PFSK-1 (cell line): ENCODE measurements around the gene MTFMT.

ENCODE experiments used
- FOXP2 ChIP-seq: optimal IDR thresholded peaks from 2 replicates; pipeline ENCODE3; 2011; ENCODE audit warnings: borderline replicate concordance, control low read depth, inconsistent platforms; ENCODE audit not compliant: insufficient read depth; ENCODE audit errors: extremely low read length, extremely low read depth
- POLR2AphosphoS5 ChIP-seq: IDR thresholded peaks from 2 replicates; pipeline ENCODE4 v1.6.1; 2012; ENCODE audit warnings: low read depth, mild to moderate bottlenecking, control low read depth, low read length, moderate library complexity
- SIN3A ChIP-seq: IDR thresholded peaks from 2 replicates; pipeline ENCODE4 v1.6.1; 2012; ENCODE audit warnings: mild to moderate bottlenecking, low read length, moderate library complexity, borderline replicate concordance; ENCODE audit not compliant: insufficient read depth
- TAF1 ChIP-seq: IDR thresholded peaks from 2 replicates; pipeline ENCODE4 v1.6.1; 2012; ENCODE audit warnings: low read length, control low read depth, borderline replicate concordance; ENCODE audit not compliant: insufficient read depth
- TF ChIP-seq, protein P1 (sequence below), 2 experiments: IDR thresholded peaks; 2 replicates each; pipeline versions ENCODE4 v1.6.1 to v1.8.0; 2011 to 2012; ENCODE audit warnings: low read depth in 2 of 2, low read length in 2 of 2, control low read depth in 1 of 2, inconsistent platforms in 1 of 2, mild to moderate bottlenecking in 1 of 2, moderate library complexity in 1 of 2; ENCODE audit not compliant: insufficient read depth in 1 of 2

Gene MTFMT

GRCh38 chr15:65058394-65059368, 29.2 kb upstream of the MTFMT start:
- TF ChIP-seq FOXP2 (no peak), POLR2AphosphoS5 (no peak), SIN3A (no peak), TAF1 (no peak)
- TF ChIP-seq, protein P1, sequence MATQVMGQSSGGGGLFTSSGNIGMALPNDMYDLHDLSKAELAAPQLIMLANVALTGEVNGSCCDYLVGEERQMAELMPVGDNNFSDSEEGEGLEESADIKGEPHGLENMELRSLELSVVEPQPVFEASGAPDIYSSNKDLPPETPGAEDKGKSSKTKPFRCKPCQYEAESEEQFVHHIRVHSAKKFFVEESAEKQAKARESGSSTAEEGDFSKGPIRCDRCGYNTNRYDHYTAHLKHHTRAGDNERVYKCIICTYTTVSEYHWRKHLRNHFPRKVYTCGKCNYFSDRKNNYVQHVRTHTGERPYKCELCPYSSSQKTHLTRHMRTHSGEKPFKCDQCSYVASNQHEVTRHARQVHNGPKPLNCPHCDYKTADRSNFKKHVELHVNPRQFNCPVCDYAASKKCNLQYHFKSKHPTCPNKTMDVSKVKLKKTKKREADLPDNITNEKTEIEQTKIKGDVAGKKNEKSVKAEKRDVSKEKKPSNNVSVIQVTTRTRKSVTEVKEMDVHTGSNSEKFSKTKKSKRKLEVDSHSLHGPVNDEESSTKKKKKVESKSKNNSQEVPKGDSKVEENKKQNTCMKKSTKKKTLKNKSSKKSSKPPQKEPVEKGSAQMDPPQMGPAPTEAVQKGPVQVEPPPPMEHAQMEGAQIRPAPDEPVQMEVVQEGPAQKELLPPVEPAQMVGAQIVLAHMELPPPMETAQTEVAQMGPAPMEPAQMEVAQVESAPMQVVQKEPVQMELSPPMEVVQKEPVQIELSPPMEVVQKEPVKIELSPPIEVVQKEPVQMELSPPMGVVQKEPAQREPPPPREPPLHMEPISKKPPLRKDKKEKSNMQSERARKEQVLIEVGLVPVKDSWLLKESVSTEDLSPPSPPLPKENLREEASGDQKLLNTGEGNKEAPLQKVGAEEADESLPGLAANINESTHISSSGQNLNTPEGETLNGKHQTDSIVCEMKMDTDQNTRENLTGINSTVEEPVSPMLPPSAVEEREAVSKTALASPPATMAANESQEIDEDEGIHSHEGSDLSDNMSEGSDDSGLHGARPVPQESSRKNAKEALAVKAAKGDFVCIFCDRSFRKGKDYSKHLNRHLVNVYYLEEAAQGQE (IDR thresholded peaks at IDR 0.05; ENCODE audit: insufficient read depth in 1 of 2, low read depth in 2 of 2, low read length in 2 of 2), result no peak

DNA sequence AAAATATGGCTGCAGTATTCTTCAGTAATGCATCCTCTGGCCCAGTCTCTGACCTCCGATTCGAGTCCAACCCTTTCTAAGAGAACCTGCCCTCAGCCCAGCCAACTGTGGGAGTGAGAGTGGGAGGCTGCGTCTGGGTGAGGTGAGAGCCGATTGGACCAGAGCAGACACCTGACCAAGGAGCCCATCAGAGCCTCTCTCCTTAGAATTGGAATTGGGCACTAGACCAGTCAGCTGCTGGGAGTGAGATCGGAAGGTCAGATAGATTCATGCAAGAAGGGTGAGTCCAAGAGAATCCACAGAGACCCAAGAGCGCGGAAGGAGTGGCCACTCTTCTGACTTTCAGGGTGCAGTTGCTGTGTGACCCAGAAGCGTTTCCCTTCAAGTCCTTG, 28.1 kb upstream of the MTFMT start:
- no peak for TF ChIP-seq SIN3A
- no peak for TF ChIP-seq TAF1
- TF ChIP-seq FOXP2, result no peak
- TF ChIP-seq, protein P1 (IDR thresholded peaks at IDR 0.05; ENCODE audit: insufficient read depth in 1 of 2, low read depth in 2 of 2, low read length in 2 of 2), result no peak
- TF ChIP-seq POLR2AphosphoS5, result no peak

DNA sequence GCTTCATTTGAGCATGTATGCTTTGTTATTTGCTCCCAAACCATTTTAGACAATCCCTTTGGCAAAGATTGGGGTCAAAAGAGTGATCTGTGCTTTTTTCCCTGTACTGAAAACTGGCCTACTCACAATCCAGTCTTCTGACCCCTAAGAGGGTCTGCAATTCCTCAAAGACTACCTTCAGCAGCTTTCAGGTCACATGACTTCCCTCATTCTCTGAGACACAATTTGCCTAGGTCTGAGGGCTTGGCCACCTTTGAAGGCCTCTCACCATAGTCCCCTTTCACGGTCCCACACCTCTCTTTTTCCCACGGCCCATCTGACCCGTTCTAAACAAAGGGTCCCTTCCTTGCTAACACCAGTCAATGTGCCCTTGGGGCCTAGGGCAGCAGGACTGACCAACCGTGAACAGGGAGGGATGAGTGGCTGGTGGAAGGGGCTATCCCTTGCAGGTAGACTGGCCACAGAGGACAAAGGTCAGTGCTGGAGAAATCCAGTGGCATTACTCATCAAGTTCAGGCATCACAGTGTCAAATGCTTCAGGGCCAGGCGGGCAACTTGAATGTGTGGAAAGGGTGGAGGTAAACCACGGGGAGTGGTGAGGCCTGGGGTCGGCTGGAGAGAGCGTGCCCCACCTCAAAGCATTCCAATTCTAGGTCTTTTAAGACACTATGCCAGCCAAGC, 27.6 kb upstream of the MTFMT start:
- TF ChIP-seq, protein P1 (IDR thresholded peaks at IDR 0.05; ENCODE audit: insufficient read depth in 1 of 2, low read depth in 2 of 2, low read length in 2 of 2), result no peak
- TF ChIP-seq FOXP2, result no peak
- TF ChIP-seq SIN3A, result no peak
- TF ChIP-seq TAF1, result no peak
- TF ChIP-seq POLR2AphosphoS5, result no peak

GRCh38 chr15:65056106-65056505, 26.7 kb upstream of the MTFMT start:
- TF ChIP-seq POLR2AphosphoS5, result no peak
- no peak for TF ChIP-seq SIN3A
- no peak for TF ChIP-seq FOXP2
- TF ChIP-seq, protein P1 (IDR thresholded peaks at IDR 0.05; ENCODE audit: insufficient read depth in 1 of 2, low read depth in 2 of 2, low read length in 2 of 2), result no peak
- no peak for TF ChIP-seq TAF1
